HepG2 (cell line): ENCODE results near the gene NDUFS2. TPM values are rescaled to one million over a fixed set of nuclear protein-coding genes. Genes with fewer than 3 reads are reported as not detected.
A peak's percentile ranks its signal among the peaks of the same experiment; 100 is the strongest.

ENCODE experiments used
- IKZF4 ChIP-seq: sonication (generic); formaldehyde crosslinking; IDR thresholded peaks from 2 replicates; pipeline ENCODE4 v1.5.1; 2020; ENCODE audit warnings: borderline replicate concordance, mild to moderate bottlenecking, low read depth, missing genetic modification reagents; ENCODE audit errors: not compliant biosample characterization
- KMT2A ChIP-seq: sonication (generic); formaldehyde crosslinking; IDR thresholded peaks from 2 replicates; pipeline ENCODE4 v1.4.0; 2020; ENCODE audit warnings: missing genetic modification reagents
- MYC ChIP-seq: sonication (generic); formaldehyde crosslinking; IDR thresholded peaks from 2 replicates; pipeline ENCODE4 v1.9.0; 2021; ENCODE audit warnings: missing genetic modification reagents, borderline replicate concordance
- PRPF4 ChIP-seq: fragments of 200-400 bp; formaldehyde crosslinking; IDR thresholded peaks from 2 replicates; pipeline ENCODE4 v1.6.1; 2016; ENCODE audit warnings: low read length, low read depth; ENCODE audit not compliant: poor library complexity, severe bottlenecking
- RAD21 ChIP-seq: fragments of 450-650 bp; formaldehyde crosslinking; IDR thresholded peaks from 2 replicates; pipeline ENCODE4 v1.5.0; 2020; ENCODE audit warnings: mild to moderate bottlenecking
- ZNF407 ChIP-seq: sonication (generic); formaldehyde crosslinking; IDR thresholded peaks from one replicate; pipeline ENCODE4 v1.5.1; 2020; ENCODE audit warnings: mild to moderate bottlenecking, missing genetic modification reagents; ENCODE audit errors: not compliant biosample characterization
- ZSCAN5A ChIP-seq: sonication (generic); formaldehyde crosslinking; IDR thresholded peaks from 2 replicates; pipeline ENCODE4 v1.8.0; 2022; ENCODE audit warnings: mild to moderate bottlenecking, missing genetic modification reagents, borderline replicate concordance
- polyA plus RNA-seq, 8 experiments: library from polyadenylated mRNA; depleted of rRNA in 3 of 8; stranded (reverse) in 7 of 8; unstranded in 1 of 8; fragments of >200 nt; fragmentation: Illumina TruSeq in 4 of 8; extraction: Trizol in 4 of 8; gene quantifications; 2 replicates each; pipeline versions ENCODE4 v1.2.1 to v1.2.3, GENCODE V29; 2011 to 2016; ENCODE audit warnings: low read depth in 4 of 8, missing spikeins in 1 of 8, mixed read lengths in 1 of 8; ENCODE audit not compliant: insufficient read depth in 1 of 8
- total RNA-seq, 5 experiments: library from RNA; depleted of rRNA; stranded (reverse); fragments of >200 nt; fragmentation: Illumina TruSeq; extraction: Trizol; gene quantifications; 2 replicates each; pipeline ENCODE4 v1.2.3, GENCODE V29; 2016; ENCODE audit warnings: low read depth in 1 of 5
- TF ChIP-seq, protein P1 (sequence below): sonication (generic); formaldehyde crosslinking; IDR thresholded peaks from 2 replicates; pipeline ENCODE4 v1.4.0; 2020; ENCODE audit warnings: missing genetic modification reagents
- TF ChIP-seq, protein P2 (sequence below): sonication (generic); formaldehyde crosslinking; IDR thresholded peaks from 2 replicates; pipeline ENCODE4 v1.5.1; 2020; ENCODE audit warnings: mild to moderate bottlenecking, missing genetic modification reagents, moderate library complexity

Gene NDUFS2
- total and polyA plus RNA-seq, 2 of the 13 experiments (the other 11 are each of a cell fraction or from before 2014, with no cell fraction given): 89.9 to 118 TPM

GRCh38 chr1:161201836-161202712, at the start of gene NDUFS2 (continued):
- TF ChIP-seq ZNF407 (CRISPR knock-in tag) (no peak), KMT2A (CRISPR knock-in tag) (no peak), MYC (CRISPR knock-in tag) (peak; percentile 61; the same call in 1 of the 2 replicates), PRPF4 (no peak), RAD21 (CRISPR knock-in tag) (0 out of 2 replicates have a peak, but pooled peaks have one; percentile 30), IKZF4 (CRISPR knock-in tag) (no peak), ZSCAN5A (CRISPR knock-in tag) (peak; percentile 75; the same call in 1 of the 2 replicates)
- TF ChIP-seq, protein P1, sequence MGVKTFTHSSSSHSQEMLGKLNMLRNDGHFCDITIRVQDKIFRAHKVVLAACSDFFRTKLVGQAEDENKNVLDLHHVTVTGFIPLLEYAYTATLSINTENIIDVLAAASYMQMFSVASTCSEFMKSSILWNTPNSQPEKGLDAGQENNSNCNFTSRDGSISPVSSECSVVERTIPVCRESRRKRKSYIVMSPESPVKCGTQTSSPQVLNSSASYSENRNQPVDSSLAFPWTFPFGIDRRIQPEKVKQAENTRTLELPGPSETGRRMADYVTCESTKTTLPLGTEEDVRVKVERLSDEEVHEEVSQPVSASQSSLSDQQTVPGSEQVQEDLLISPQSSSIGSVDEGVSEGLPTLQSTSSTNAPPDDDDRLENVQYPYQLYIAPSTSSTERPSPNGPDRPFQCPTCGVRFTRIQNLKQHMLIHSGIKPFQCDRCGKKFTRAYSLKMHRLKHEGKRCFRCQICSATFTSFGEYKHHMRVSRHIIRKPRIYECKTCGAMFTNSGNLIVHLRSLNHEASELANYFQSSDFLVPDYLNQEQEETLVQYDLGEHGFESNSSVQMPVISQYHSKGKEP (CRISPR knock-in tag): no peak
- TF ChIP-seq, protein P2, sequence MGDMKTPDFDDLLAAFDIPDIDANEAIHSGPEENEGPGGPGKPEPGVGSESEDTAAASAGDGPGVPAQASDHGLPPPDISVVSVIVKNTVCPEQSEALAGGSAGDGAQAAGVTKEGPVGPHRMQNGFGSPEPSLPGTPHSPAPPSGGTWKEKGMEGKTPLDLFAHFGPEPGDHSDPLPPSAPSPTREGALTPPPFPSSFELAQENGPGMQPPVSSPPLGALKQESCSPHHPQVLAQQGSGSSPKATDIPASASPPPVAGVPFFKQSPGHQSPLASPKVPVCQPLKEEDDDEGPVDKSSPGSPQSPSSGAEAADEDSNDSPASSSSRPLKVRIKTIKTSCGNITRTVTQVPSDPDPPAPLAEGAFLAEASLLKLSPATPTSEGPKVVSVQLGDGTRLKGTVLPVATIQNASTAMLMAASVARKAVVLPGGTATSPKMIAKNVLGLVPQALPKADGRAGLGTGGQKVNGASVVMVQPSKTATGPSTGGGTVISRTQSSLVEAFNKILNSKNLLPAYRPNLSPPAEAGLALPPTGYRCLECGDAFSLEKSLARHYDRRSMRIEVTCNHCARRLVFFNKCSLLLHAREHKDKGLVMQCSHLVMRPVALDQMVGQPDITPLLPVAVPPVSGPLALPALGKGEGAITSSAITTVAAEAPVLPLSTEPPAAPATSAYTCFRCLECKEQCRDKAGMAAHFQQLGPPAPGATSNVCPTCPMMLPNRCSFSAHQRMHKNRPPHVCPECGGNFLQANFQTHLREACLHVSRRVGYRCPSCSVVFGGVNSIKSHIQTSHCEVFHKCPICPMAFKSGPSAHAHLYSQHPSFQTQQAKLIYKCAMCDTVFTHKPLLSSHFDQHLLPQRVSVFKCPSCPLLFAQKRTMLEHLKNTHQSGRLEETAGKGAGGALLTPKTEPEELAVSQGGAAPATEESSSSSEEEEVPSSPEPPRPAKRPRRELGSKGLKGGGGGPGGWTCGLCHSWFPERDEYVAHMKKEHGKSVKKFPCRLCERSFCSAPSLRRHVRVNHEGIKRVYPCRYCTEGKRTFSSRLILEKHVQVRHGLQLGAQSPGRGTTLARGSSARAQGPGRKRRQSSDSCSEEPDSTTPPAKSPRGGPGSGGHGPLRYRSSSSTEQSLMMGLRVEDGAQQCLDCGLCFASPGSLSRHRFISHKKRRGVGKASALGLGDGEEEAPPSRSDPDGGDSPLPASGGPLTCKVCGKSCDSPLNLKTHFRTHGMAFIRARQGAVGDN (CRISPR knock-in tag): peak; percentile 96
